Activated CD4-positive, alpha-beta T cell treated with anti-CD3 and anti-CD28 coated beads for 48 hours (primary cell): ENCODE data around the gene EHD4.
A peak's percentile ranks its signal among the peaks of the same experiment; 100 is the strongest.

Experiments used
- DNase-seq: peaks from one replicate; pipeline ENCODE4 v3.0.0-alpha.2; 2020

Gene EHD4

GRCh38 chr15:41955100-41955499, 17.3 kb downstream of the EHD4 start:
- no peak for DNase-seq

- no peak for DNase-seq
Observed at GRCh38 chr15:41954036-41954435, 18.3 kb downstream of the EHD4 start.

GRCh38 chr15:41952013-41952563, 20.3 kb downstream of the EHD4 start:
- no peak for DNase-seq

- DNase-seq: no peak
Observed at GRCh38 chr15:41951571-41951970, 20.8 kb downstream of the EHD4 start.

GRCh38 chr15:41950489-41950888, 21.9 kb downstream of the EHD4 start:
- no peak for DNase-seq

GRCh38 chr15:41950127-41950483, 22.3 kb downstream of the EHD4 start:
- DNase-seq: no peak

GRCh38 chr15:41949401-41950126, 22.8 kb downstream of the EHD4 start:
- no peak for DNase-seq

- DNase-seq: no peak
Observed at GRCh38 chr15:41948490-41948889, 23.9 kb downstream of the EHD4 start.

GRCh38 chr15:41946970-41947369, 25.4 kb downstream of the EHD4 start:
- DNase-seq: no peak

- no peak for DNase-seq
Observed at GRCh38 chr15:41945731-41946130, 26.6 kb downstream of the EHD4 start.

GRCh38 chr15:41945221-41945620, 27.1 kb downstream of the EHD4 start:
- no peak for DNase-seq

- no peak for DNase-seq
Observed at GRCh38 chr15:41944313-41944940, 27.9 kb downstream of the EHD4 start.

GRCh38 chr15:41943543-41944312, 28.6 kb downstream of the EHD4 start:
- DNase-seq: no peak

- no peak for DNase-seq
Observed at GRCh38 chr15:41942886-41943285, 29.5 kb downstream of the EHD4 start.

- DNase-seq: no peak
Observed at GRCh38 chr15:41941644-41942415, 30.5 kb downstream of the EHD4 start.

GRCh38 chr15:41940441-41940857, 31.9 kb downstream of the EHD4 start:
- peak; percentile 75 for DNase-seq

GRCh38 chr15:41939986-41940385, 32.4 kb downstream of the EHD4 start:
- DNase-seq: no peak

- no peak for DNase-seq
Observed at GRCh38 chr15:41937568-41937923, 34.8 kb downstream of the EHD4 start.

GRCh38 chr15:41936649-41937567, 35.4 kb downstream of the EHD4 start:
- DNase-seq: peak; percentile 87

GRCh38 chr15:41936155-41936554, 36.2 kb downstream of the EHD4 start:
- DNase-seq: peak; percentile 47

- DNase-seq: peak; percentile 59
Observed at GRCh38 chr15:41935566-41936020, 36.8 kb downstream of the EHD4 start.

GRCh38 chr15:41934843-41935242, 37.5 kb downstream of the EHD4 start:
- peak; percentile 77 for DNase-seq
